Astrocyte (in vitro differentiated cells and primary cell): Measurements from ENCODE around the gene FSTL1.

ENCODE experiments used
- CTCF ChIP-seq: IDR thresholded peaks from 2 replicates; pipeline ENCODE4 v1.5.1; 2011; ENCODE audit warnings: low read depth, mild to moderate bottlenecking, inconsistent platforms, low read length, moderate library complexity; ENCODE audit not compliant: insufficient read depth
- EZH2 ChIP-seq: IDR thresholded peaks from 2 replicates; pipeline ENCODE4 v1.6.1; 2012; ENCODE audit warnings: mild to moderate bottlenecking, low read length, inconsistent platforms; ENCODE audit not compliant: insufficient read depth

- no peak for TF ChIP-seq CTCF
- no peak for TF ChIP-seq EZH2
These were observed 525 bp upstream of the FSTL1 start for GRCh38 chr3:120451272-120451761.
